Esophagus squamous epithelium (tissue), 5 donors: ENCODE measurements around the gene TMEM119. TPM values are rescaled to one million over a fixed set of nuclear protein-coding genes. Genes with fewer than 3 reads are reported as not detected.

Experiments
- DNase-seq: peaks from one replicate; lab custom pipeline; 2025; lab: John Stamatoyannopoulos, UW
- H3K27ac ChIP-seq, 4 donors: fragments of 200-600 bp; sonication (generic); one replicate each; pipeline ENCODE4 v1.5.1; 2016 to 2019; ENCODE audit warnings: mild to moderate bottlenecking in 1 of 4
- H3K27me3 ChIP-seq, 4 donors: fragments of 200-600 bp; sonication (generic); 1 replicate in 3 of 4; 2 replicates in 1 of 4; pipeline versions ENCODE4 v1.5.1 to v1.6.0; 2017 to 2021; ENCODE audit warnings: antibody characterized with exemption in 1 of 4
- H3K36me3 ChIP-seq, 3 donors: fragments of 200-600 bp; sonication (generic); one replicate each; pipeline ENCODE4 v1.5.1; 2016 to 2019
- H3K4me1 ChIP-seq, 3 donors: fragments of 200-600 bp; sonication (generic); one replicate each; pipeline ENCODE4 v1.5.1; 2017 to 2019
- H3K4me3 ChIP-seq, 4 donors: fragments of 200-600 bp; sonication (generic); 1 replicate in 3 of 4; 2 replicates in 1 of 4; pipeline ENCODE4 v1.5.1; 2016 to 2019; ENCODE audit warnings: mild to moderate bottlenecking in 2 of 4, moderate library complexity in 1 of 4
- H3K9me3 ChIP-seq, 3 donors: fragments of 200-600 bp; sonication (generic); one replicate each; pipeline ENCODE4 v1.5.1; 2016 to 2019
- CTCF ChIP-seq, 6 experiments: fragments of 450-650 bp in 4 of 6; fragments of 200-600 bp in 2 of 6; sonication (generic) in 2 of 6; IDR thresholded peaks; one replicate each; pipeline ENCODE4 v1.5.1; 2016 to 2019; ENCODE audit warnings: antibody characterized with exemption in 6 of 6, mild to moderate bottlenecking in 4 of 6, moderate library complexity in 4 of 6
- POLR2A ChIP-seq, 4 donors: fragments of 450-650 bp; IDR thresholded peaks; one replicate each; pipeline ENCODE4 v1.6.1; 2017; ENCODE audit warnings: antibody characterized with exemption in 4 of 4, mild to moderate bottlenecking in 4 of 4, moderate library complexity in 3 of 4
- WGBS, 2 donors: methylation state at CpG; one replicate each; pipeline ENCODE4 v1.1.5; 2018; 5-methylcytosine and 5-hydroxymethylcytosine counted together
- intact Hi-C: fragments of 100-400 bp; cut with DNase I; formaldehyde crosslinking; loops from one replicate; pipeline ENCODE4 v1.15.0; 2022
- total RNA-seq, 4 donors: library from RNA; depleted of rRNA; stranded (reverse); fragments of >200 nt; gene quantifications; one replicate each; pipeline ENCODE4 v1.1.0, GENCODE V29; 2016
- donor health status: DM: yes; HTN: yes; CAD: no.

TMEM119 gene
- total RNA-seq, 4 donors from 2014 or later = 0.08 to 4.8 (median 2.0) TPM

GRCh38 chr12:108627134-108627920 lies 29.4 kb upstream of the TMEM119 start:
- peaks cover 19 to 56% (median 34%) of the 10 kb centered on the region in 3 donors for H3K4me1 ChIP-seq
- peak overlapping the region in 2 of 4 donors; percentile 58 to 71 for H3K27ac ChIP-seq
- intact Hi-C loops = no loop called here
- TF ChIP-seq POLR2A (IDR thresholded peaks at IDR 0.05) = no peak
- TF ChIP-seq CTCF (IDR thresholded peaks at IDR 0.05) = no peak
- no peak for DNase-seq
- H3K27me3 ChIP-seq = no peaks in the 10 kb centered on the region
- H3K9me3 ChIP-seq = no peaks in the 10 kb centered on the region
- H3K4me3 ChIP-seq = no peak overlapping the region
- WGBS, 2 donors = 82 to 88% methylated on average over 8 of the region's 8 CpGs
- H3K36me3 ChIP-seq = no peaks in the 10 kb centered on the region

GRCh38 chr12:108625228-108625627 lies 27.3 kb upstream of the TMEM119 start:
- Histone ChIP-seq H3K4me1 (peaks cover 11 to 42% (median 25%) of the 10 kb centered on the region in 3 donors), H3K27ac (no peak overlapping the region), H3K4me3 (no peak overlapping the region), H3K27me3 (no peaks in the 10 kb centered on the region), H3K9me3 (no peaks in the 10 kb centered on the region), H3K36me3 (no peaks in the 10 kb centered on the region)
- DNase-seq = no peak
- no peak for TF ChIP-seq POLR2A (IDR thresholded peaks at IDR 0.05)
- no peak for TF ChIP-seq CTCF (IDR thresholded peaks at IDR 0.05)
- 75 to 80% methylated on average over 3 of the region's 3 CpGs for WGBS, 2 donors
- intact Hi-C loops = no loop called here

GRCh38 chr12:108623577-108623976 lies 25.7 kb upstream of the TMEM119 start:
- H3K4me3 ChIP-seq = no peak overlapping the region
- no peak overlapping the region for H3K27ac ChIP-seq
- no peaks in the 10 kb centered on the region for H3K27me3 ChIP-seq
- no peaks in the 10 kb centered on the region for H3K9me3 ChIP-seq
- WGBS, 2 donors = no CpG with 5 or more reads among the region's 8 CpGs
- peaks cover 0 to 26% (median 11%) of the 10 kb centered on the region in 3 donors for H3K4me1 ChIP-seq
- H3K36me3 ChIP-seq = no peaks in the 10 kb centered on the region
- intact Hi-C loops = no loop called here
- no peak for DNase-seq
- TF ChIP-seq POLR2A (IDR thresholded peaks at IDR 0.05) = no peak
- TF ChIP-seq CTCF (IDR thresholded peaks at IDR 0.05) = no peak

GRCh38 chr12:108622921-108623514 lies 25.1 kb upstream of the TMEM119 start:
- TF ChIP-seq POLR2A (IDR thresholded peaks at IDR 0.05) (no peak), CTCF (IDR thresholded peaks at IDR 0.05) (no peak)
- Histone ChIP-seq H3K9me3 (no peaks in the 10 kb centered on the region), H3K36me3 (no peaks in the 10 kb centered on the region), H3K27ac (peak overlapping the region in 2 of 4 donors; percentile 29 to 34), H3K4me1 (peaks cover 0 to 26% (median 7%) of the 10 kb centered on the region in 3 donors), H3K4me3 (no peak overlapping the region), H3K27me3 (no peaks in the 10 kb centered on the region)
- WGBS, 2 donors = 92 to 100% methylated on average over 4 to 12 of the region's 14 CpGs
- intact Hi-C loops = no loop called here
- DNase-seq = no peak

- WGBS, 2 donors = 40 to 45% methylated on average over 3 to 4 of the region's 4 CpGs
- H3K4me3 ChIP-seq = no peak overlapping the region
- peak overlapping the region in 2 of 4 donors; percentile 29 to 34 for H3K27ac ChIP-seq
- intact Hi-C loops = no loop called here
- H3K4me1 ChIP-seq = peaks cover 0 to 26% (median 2%) of the 10 kb centered on the region in 3 donors
- no peaks in the 10 kb centered on the region for H3K27me3 ChIP-seq
- no peak for DNase-seq
- no peaks in the 10 kb centered on the region for H3K36me3 ChIP-seq
- TF ChIP-seq CTCF (IDR thresholded peaks at IDR 0.05) = no peak
- no peak for TF ChIP-seq POLR2A (IDR thresholded peaks at IDR 0.05)
- no peaks in the 10 kb centered on the region for H3K9me3 ChIP-seq
These were observed 24.5 kb upstream of the TMEM119 start for GRCh38 chr12:108622421-108622820.
